Epidermal melanocyte (primary cell): Measurements from ENCODE around the gene FFAR4.

Source experiments
- DNase-seq: peaks from one replicate; pipeline ENCODE4 v3.0.0; 2011; ENCODE audit warnings: low spot score; ENCODE audit not compliant: insufficient read length

FFAR4 gene

GRCh38 chr10:93599335-93599734 is 32.9 kb downstream of the FFAR4 start:
- DNase-seq = no peak

GRCh38 chr10:93599778-93600177 is 33.3 kb downstream of the FFAR4 start:
- DNase-seq = no peak

DNA sequence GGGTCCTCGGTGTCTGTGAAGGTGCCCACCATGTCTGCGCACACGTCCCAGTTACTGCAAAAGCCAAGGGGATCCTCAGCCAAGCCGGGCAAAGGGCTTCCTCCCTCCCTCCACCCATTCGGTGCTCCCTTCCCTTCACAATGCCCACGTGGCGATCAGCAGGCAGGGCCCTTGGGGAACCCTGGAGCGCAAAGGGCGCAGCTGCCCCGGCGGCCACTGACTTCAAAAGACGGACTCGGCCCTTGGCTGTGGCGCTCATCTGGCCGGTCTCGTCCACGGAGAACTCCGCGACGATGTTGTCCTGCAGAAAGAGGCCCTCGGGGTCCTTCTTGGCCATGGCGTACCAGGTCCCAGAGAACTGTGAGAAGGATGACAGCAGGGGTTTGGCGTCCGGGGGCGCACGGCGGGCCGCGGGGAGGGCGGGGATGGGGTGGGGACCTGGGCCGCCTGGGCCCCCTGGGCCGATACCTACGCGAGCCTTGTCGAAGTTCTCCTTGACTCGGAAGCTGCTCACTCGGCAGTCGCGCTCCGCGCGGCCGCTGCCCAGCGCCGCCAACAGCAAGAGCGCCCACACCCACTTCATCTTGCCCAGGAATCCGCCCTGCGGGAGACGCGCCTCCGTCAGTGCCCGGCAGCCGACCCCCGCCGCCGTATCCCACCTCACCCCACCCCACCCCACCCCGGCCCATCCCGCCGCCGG is 34.1 kb downstream of the FFAR4 start:
- DNase-seq = no peak

DNA sequence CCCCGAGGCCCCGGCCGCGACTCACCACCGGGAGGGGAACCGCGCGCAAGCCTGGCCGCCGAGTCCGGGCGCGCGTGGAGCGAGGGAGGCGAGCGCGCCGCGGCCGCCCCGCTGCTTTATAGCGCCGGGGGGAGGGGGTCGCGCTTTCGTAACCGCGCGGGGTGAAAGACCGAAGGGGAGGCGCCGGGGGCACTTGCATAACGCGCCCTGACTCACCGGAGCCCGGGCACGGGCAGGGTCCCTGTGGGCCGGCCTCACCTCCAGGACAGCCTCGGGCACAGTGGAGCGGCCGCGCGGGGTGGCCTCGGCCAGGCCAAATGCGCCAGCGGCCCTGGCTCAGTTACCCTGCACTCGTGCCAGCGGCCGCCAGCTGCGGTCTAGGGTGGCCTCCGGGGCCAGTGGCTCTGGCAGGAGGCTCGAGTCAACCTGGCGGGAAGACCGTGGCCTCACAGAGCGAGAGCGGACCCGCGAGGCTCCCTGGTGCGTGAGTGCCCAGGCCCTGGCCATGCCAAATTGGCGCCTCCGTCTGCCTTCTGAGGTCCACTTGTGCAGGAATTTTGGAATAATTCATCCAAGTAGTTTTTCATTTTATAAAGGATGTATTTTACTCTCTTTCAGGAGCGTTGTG is 34.8 kb downstream of the FFAR4 start, which contains the start of gene RBP4:
TSS of gene RBP4 (minus strand) at position 90 of the 628 bp plus-strand sequence. CDS start 207 bp downstream, outside the sequence.
- DNase-seq = no peak

GRCh38 chr10:93601774-93602162 is 35.3 kb downstream of the FFAR4 start:
- no peak for DNase-seq

DNA sequence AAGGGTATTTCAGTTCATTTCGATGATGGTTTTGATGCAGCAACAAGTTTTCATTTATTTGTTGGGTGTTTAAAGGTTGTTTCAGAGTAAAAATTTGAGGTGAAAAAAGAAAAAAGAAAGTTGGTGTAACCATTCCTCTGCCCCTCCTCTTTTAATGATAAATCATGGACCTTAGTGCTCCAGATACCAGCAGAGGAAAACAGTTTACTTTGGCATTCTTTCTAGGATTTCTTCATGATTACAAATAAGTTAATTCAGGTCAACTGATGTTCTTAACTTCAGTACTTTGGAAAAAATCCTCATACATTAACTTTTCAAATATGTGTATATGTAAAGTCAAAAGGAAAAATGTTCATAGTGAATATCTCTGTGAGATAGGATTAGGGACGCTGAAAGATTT is 36.6 kb downstream of the FFAR4 start:
- DNase-seq = no peak

- no peak for DNase-seq
These were observed 37.7 kb downstream of the FFAR4 start for GRCh38 chr10:93604146-93604545.

GRCh38 chr10:93608421-93608820 is 42.0 kb downstream of the FFAR4 start:
- DNase-seq = no peak

DNA sequence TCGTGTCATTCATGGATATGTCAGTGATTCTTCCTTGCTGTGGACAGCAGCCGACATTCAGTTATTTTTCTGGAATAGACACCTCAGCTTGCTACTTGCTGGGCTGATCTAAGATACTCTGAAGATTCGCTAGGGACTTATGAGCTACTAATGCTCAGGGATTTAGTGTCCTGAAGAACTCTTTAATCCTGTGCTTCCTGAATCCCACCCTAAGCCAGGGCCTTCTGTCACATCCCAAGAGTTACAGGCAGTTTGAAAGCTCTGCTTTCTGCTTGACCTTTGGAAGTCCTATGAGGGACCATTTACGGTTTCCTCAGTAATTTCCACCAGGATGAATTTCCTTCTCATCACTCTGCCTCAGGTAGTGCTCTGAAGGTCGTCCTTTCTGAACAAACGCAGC is 45.8 kb downstream of the FFAR4 start, which contains the start of gene PDE6C:
TSS of gene PDE6C (plus strand) at position 227 of the 400 bp plus-strand sequence. CDS start 189 bp downstream, outside the sequence.
- DNase-seq = no peak

- no peak for DNase-seq
These were observed 46.7 kb downstream of the FFAR4 start for GRCh38 chr10:93613126-93613525.

GRCh38 chr10:93614101-93614825 is 47.8 kb downstream of the FFAR4 start:
- no peak for DNase-seq

- DNase-seq = no peak
These were observed 49.2 kb downstream of the FFAR4 start for GRCh38 chr10:93615576-93616235.

- no peak for DNase-seq
These were observed 54.5 kb downstream of the FFAR4 start for GRCh38 chr10:93620925-93621324.

DNA sequence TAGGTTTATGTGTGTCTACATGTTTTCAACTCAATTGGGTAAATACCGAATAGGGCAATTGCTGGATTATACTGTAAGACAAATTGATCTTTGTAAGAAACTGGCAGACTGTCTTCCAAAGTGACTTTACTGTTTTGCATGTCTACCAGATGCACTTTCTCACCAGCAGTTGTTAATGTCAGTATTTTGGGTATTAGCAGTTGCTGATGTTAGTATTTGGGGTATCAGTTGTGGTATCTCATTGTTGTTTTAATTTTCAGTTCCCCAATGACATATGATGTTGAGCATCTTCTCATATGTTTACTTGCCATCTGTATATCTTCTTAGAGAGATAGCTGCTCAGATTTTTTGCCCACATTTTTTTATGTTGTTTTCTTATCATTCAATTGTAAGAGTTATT is 56.5 kb downstream of the FFAR4 start:
- no peak for DNase-seq

- DNase-seq = no peak
These were observed 62.4 kb downstream of the FFAR4 start for GRCh38 chr10:93628858-93629257.

GRCh38 chr10:93629647-93630305 is 63.3 kb downstream of the FFAR4 start:
- no peak for DNase-seq

GRCh38 chr10:93630625-93631557 is 64.4 kb downstream of the FFAR4 start:
- DNase-seq = no peak
